Erythroblast (primary cell): ENCODE measurements around the gene ORAI2.
"Not testable (repeated sequence)": the region's sequence is repeated elsewhere in the genome, so short reads cannot be mapped to it uniquely, and the experiment has no call there.

Experiments used
- GATA1 ChIP-seq: IDR thresholded peaks from 2 replicates; pipeline ENCODE4 v1.6.1; 2011; ENCODE audit warnings: low read depth, mild to moderate bottlenecking, control low read depth, low read length, moderate library complexity
- POLR2A ChIP-seq: IDR thresholded peaks from 2 replicates; pipeline ENCODE4 v1.6.1; 2011; ENCODE audit warnings: mild to moderate bottlenecking, low read length

GRCh38 chr7:102493220-102493935 lies 60.0 kb downstream of the ORAI2 start:
- not testable (repeated sequence) for TF ChIP-seq POLR2A, GATA1
